ENCODE measurements around the gene AKAP6. TPM values are rescaled to one million over a fixed set of nuclear protein-coding genes. Genes with fewer than 3 reads are reported as not detected.

Gene AKAP6
- total RNA-seq, 1 donor from 2014 or later = 5.1 TPM

- DNase-seq (ENCODE audit: low read depth) = no peak
Observed at GRCh38 chr14:32667791-32668190, 338.7 kb downstream of the AKAP6 start.

GRCh38 chr14:32669391-32669790, 340.3 kb downstream of the AKAP6 start:
- peak; percentile 55 for DNase-seq (ENCODE audit: low read depth)

GRCh38 chr14:32675433-32675832, 346.3 kb downstream of the AKAP6 start:
- DNase-seq (ENCODE audit: low read depth) = no peak

- DNase-seq (ENCODE audit: low read depth) = no peak
Observed at GRCh38 chr14:32677129-32677780, 348.2 kb downstream of the AKAP6 start.

GRCh38 chr14:32678088-32678487, 349.0 kb downstream of the AKAP6 start:
- no peak for DNase-seq (ENCODE audit: low read depth)

- DNase-seq (ENCODE audit: low read depth) = peak; percentile 69
Observed at GRCh38 chr14:32679927-32680612, 351.0 kb downstream of the AKAP6 start.

- no peak for DNase-seq (ENCODE audit: low read depth)
Observed at GRCh38 chr14:32681598-32681997, 352.5 kb downstream of the AKAP6 start.

GRCh38 chr14:32682214-32682613, 353.1 kb downstream of the AKAP6 start:
- no peak for DNase-seq (ENCODE audit: low read depth)

GRCh38 chr14:32683679-32684078, 354.6 kb downstream of the AKAP6 start:
- no peak for DNase-seq (ENCODE audit: low read depth)

- DNase-seq (ENCODE audit: low read depth) = no peak
Observed at GRCh38 chr14:32688941-32689340, 359.8 kb downstream of the AKAP6 start.

- DNase-seq (ENCODE audit: low read depth) = no peak
Observed at GRCh38 chr14:32692441-32692840, 363.3 kb downstream of the AKAP6 start.

GRCh38 chr14:32693114-32693513, 364.0 kb downstream of the AKAP6 start:
- DNase-seq (ENCODE audit: low read depth) = peak; percentile 97

GRCh38 chr14:32694795-32695449, 365.8 kb downstream of the AKAP6 start:
- no peak for DNase-seq (ENCODE audit: low read depth)

GRCh38 chr14:32696325-32697091, 367.4 kb downstream of the AKAP6 start:
- DNase-seq (ENCODE audit: low read depth) = no peak

GRCh38 chr14:32697114-32697513, 368.0 kb downstream of the AKAP6 start:
- DNase-seq (ENCODE audit: low read depth) = no peak

- peak; percentile 95 for DNase-seq (ENCODE audit: low read depth)
Observed at GRCh38 chr14:32697704-32698103, 368.6 kb downstream of the AKAP6 start.

- peak; percentile 85 for DNase-seq (ENCODE audit: low read depth)
Observed at GRCh38 chr14:32698831-32699230, 369.7 kb downstream of the AKAP6 start.

- no peak for DNase-seq (ENCODE audit: low read depth)
Observed at GRCh38 chr14:32701475-32701874, 372.4 kb downstream of the AKAP6 start.

GRCh38 chr14:32702088-32702487, 373.0 kb downstream of the AKAP6 start:
- no peak for DNase-seq (ENCODE audit: low read depth)

GRCh38 chr14:32702562-32702961, 373.5 kb downstream of the AKAP6 start:
- peak; percentile 80 for DNase-seq (ENCODE audit: low read depth)

- DNase-seq (ENCODE audit: low read depth) = no peak
Observed at GRCh38 chr14:32703183-32703621, 374.1 kb downstream of the AKAP6 start.

All from renal cortical epithelial cell (primary cell).